Measurements from ENCODE around the gene NUP210. TPM values are rescaled to one million over a fixed set of nuclear protein-coding genes. Genes with fewer than 3 reads are reported as not detected.

NUP210 gene
- total RNA-seq, 1 donor from 2014 or later, result 91.9 TPM

DNA sequence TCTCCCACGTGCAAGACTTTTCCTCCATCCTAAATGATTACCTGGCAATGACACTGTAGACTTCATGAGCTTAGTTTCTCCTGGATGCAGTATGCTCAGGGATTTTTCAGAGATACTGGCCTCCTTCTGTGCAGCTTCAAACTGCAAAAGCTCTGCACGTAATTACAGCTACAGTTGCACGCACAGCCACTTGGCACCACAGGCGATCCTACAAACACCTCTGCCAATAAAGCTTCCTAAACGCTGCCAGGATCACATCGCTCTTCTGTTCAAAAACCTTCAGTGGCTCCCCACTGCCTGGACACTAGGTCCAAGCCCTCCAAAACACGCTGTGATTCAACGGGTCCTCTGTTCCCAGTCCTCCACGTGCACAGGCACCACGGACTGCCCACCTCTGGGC is 49.5 kb downstream of the NUP210 start:
- ChIA-PET CTCF (no interaction called here), POLR2A (no interaction called here)
- ATAC-seq (ENCODE audit: low read depth), result no peak
- no peak overlapping the region for H3K4me3 Mint-ChIP-seq
- no peaks in the 10 kb centered on the region for H3K4me1 Mint-ChIP-seq
- H3K36me3 Mint-ChIP-seq (ENCODE audit: low read depth), result peaks cover 20% of the 10 kb centered on the region
- intact Hi-C loops (cut with micrococcal nuclease), result loop anchor here (5.0 kb wide), 1 partner anchor 42 kb away; no protein-coding TSS in a partner anchor
- no peak for DNase-seq
- TF ChIP-seq, protein P1, sequence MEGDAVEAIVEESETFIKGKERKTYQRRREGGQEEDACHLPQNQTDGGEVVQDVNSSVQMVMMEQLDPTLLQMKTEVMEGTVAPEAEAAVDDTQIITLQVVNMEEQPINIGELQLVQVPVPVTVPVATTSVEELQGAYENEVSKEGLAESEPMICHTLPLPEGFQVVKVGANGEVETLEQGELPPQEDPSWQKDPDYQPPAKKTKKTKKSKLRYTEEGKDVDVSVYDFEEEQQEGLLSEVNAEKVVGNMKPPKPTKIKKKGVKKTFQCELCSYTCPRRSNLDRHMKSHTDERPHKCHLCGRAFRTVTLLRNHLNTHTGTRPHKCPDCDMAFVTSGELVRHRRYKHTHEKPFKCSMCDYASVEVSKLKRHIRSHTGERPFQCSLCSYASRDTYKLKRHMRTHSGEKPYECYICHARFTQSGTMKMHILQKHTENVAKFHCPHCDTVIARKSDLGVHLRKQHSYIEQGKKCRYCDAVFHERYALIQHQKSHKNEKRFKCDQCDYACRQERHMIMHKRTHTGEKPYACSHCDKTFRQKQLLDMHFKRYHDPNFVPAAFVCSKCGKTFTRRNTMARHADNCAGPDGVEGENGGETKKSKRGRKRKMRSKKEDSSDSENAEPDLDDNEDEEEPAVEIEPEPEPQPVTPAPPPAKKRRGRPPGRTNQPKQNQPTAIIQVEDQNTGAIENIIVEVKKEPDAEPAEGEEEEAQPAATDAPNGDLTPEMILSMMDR (IDR thresholded peaks at IDR 0.05), result no peak
- no peaks in the 10 kb centered on the region for H3K27me3 Mint-ChIP-seq
- no peak overlapping the region for H3K27ac Mint-ChIP-seq
- H3K9me3 Mint-ChIP-seq, result no peaks in the 10 kb centered on the region

DNA sequence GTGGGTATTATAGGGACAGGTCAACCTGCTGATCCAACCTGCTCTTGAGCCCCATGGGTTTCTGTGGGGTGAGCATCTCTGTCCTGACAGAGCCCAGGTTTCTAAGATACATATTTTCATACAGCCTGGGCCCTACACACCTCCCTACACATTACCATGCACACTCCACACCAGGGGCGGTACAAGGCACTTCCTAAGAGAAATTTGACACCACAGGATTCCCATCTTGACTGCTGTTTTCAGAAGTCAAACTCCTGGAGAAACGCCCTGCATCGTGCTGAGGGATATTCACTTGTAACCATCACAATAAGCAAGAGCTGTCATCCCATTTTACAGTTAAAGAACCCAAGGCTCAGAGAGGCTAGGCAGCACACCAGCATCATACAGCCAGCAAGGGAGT is 50.1 kb downstream of the NUP210 start:
- DNase-seq, result no peak
- TF ChIP-seq, protein P1 (IDR thresholded peaks at IDR 0.05), result no peak
- intact Hi-C loops (cut with micrococcal nuclease), result loop anchor here (5.0 kb wide), 1 partner anchor 42 kb away; no protein-coding TSS in a partner anchor
- Mint-ChIP-seq H3K36me3 (ENCODE audit: low read depth) (peaks cover 19% of the 10 kb centered on the region), H3K4me1 (no peaks in the 10 kb centered on the region), H3K27me3 (no peaks in the 10 kb centered on the region), H3K4me3 (no peak overlapping the region), H3K9me3 (no peaks in the 10 kb centered on the region), H3K27ac (no peak overlapping the region)
- no peak for ATAC-seq (ENCODE audit: low read depth)
- POLR2A ChIA-PET, result no interaction called here
- CTCF ChIA-PET, result no interaction called here

DNA sequence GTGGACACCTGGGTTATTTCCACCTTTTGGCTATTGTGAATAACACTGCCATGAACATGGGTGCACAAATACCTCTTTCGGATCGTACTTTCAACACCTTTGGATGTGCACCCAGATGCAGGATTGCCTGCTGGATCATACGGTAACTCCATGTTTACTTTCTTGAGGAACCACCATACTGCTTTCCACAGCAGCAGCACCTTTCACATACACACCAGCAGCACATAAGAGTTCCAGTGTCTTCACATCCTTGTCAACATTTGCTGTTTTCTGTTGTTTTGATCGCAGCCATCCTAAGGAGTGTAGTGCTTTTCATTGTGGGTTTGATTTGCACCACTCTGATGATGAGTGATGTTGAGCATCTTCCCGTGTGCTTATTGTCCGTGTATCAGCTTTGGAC is 51.3 kb downstream of the NUP210 start:
- TF ChIP-seq, protein P1 (IDR thresholded peaks at IDR 0.05), result no peak
- Mint-ChIP-seq H3K4me1 (no peaks in the 10 kb centered on the region), H3K27me3 (no peaks in the 10 kb centered on the region), H3K4me3 (no peak overlapping the region), H3K27ac (no peak overlapping the region), H3K36me3 (ENCODE audit: low read depth) (peaks cover 30% of the 10 kb centered on the region), H3K9me3 (no peaks in the 10 kb centered on the region)
- ChIA-PET POLR2A (no interaction called here), CTCF (no interaction called here)
- intact Hi-C loops (cut with micrococcal nuclease), result no loop called here
- ATAC-seq (ENCODE audit: low read depth) (no peak), DNase-seq (no peak)

DNA sequence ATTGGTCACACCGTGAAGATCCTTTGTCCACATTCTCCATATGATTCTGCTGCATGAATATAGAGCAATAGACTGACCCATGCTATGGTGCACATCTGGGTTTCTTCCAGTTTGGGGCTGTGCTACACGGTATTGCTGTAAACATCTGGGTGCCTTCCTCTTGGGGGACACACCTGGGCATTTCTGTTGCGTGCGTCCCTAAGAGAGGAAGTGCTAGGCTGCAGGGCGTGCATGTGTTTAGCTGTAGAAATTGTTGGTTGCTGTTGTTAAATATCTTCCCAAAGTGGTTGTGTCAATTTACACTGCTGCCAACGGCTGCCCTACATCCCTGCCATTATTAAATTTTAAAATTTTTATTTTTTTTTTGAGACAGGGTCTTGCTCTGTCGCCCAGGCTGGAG is 52.4 kb downstream of the NUP210 start:
- peaks cover 41% of the 10 kb centered on the region for H3K36me3 Mint-ChIP-seq (ENCODE audit: low read depth)
- POLR2A ChIA-PET, result no interaction called here
- TF ChIP-seq, protein P1 (IDR thresholded peaks at IDR 0.05), result no peak

DNA sequence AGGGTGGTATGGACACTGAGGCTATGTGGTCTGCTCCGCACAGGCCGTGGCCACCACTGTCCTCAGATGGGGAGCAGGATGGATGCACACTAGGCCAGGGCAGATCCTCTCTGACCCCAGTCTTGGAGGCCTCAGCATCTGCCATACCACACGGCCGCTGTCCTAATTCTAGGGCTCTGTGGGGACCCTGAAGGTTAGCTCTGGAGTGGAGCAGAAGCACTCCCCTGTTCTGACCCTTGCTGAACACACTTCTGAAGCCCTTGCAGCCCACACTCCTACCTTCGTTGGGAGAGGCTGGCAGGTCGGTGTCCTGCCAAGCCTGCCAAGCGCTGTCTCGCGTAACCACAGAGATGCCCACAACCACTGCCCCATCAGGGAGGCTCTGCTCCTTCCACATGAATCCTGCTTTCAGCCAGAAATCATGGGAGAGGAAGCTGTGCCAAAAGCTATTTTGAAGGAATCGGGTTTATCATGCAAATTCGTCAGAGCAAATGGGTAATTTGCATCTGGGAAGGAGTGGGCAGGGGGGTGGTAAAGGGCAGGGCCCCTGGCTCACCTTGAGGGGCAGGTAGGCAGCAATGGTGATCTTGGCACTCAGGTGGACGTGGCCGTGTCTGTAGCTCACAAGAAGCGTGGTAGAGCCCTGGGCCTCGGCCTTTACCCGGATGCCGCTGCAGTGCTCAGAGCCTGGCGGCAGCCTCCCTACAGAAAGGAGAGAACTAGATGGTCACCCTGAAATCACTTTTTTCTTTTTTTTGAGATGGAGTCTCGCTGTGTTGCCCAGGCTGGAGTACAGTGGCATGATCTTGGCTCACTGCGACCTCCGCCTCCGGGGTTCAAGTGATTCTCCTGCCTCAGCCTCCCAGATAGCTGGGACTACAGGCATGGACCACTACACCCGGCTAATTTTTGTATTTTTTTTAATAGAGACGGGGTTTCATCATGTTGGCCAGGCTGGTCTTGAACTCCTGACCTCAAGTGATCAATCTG is 54.4 kb downstream of the NUP210 start:
- no peak overlapping the region for H3K27ac Mint-ChIP-seq
- CTCF ChIA-PET, result no interaction called here

More for the DNA sequence above, 52.4 kb downstream of the NUP210 start:
- Mint-ChIP-seq H3K27me3 (no peaks in the 10 kb centered on the region), H3K9me3 (no peaks in the 10 kb centered on the region), H3K4me3 (no peak overlapping the region), H3K4me1 (no peaks in the 10 kb centered on the region), H3K27ac (no peak overlapping the region)
- ATAC-seq (ENCODE audit: low read depth) (no peak), DNase-seq (no peak)
- intact Hi-C loops (cut with micrococcal nuclease), result no loop called here
- CTCF ChIA-PET, result no interaction called here

More for the DNA sequence above, 54.4 kb downstream of the NUP210 start:
- intact Hi-C loops (cut with micrococcal nuclease), result no loop called here
- no peaks in the 10 kb centered on the region for H3K27me3 Mint-ChIP-seq
- H3K9me3 Mint-ChIP-seq, result no peaks in the 10 kb centered on the region
- TF ChIP-seq, protein P1 (IDR thresholded peaks at IDR 0.05), result no peak
- H3K36me3 Mint-ChIP-seq (ENCODE audit: low read depth), result peaks cover 61% of the 10 kb centered on the region
- ATAC-seq (ENCODE audit: low read depth) (no peak), DNase-seq (no peak)
- H3K4me1 Mint-ChIP-seq, result no peaks in the 10 kb centered on the region
- no peak overlapping the region for H3K4me3 Mint-ChIP-seq
- POLR2A ChIA-PET, result no interaction called here
